Placental pericyte (primary cell): ENCODE data around the gene CLASP2. TPM values are rescaled to one million over a fixed set of nuclear protein-coding genes. Genes with fewer than 3 reads are reported as not detected.

ENCODE experiments used
- small RNA-seq: library from RNA; depleted of rRNA; stranded (forward); fragments of <200 nt; gene quantifications from one replicate; pipeline ENCODE3, GENCODE V24; 2012; ENCODE audit warnings: low replicate concordance
- total RNA-seq: library from RNA; depleted of rRNA; stranded (reverse); fragments of >200 nt; gene quantifications from 2 replicates; pipeline ENCODE4 v1.2.3, GENCODE V29; 2012

Gene CLASP2
- total RNA-seq: 19.0 and 71.0 TPM in 2 replicates

GRCh38 chr3:33717866-33718594 lies at the start of gene CLASP2:
Gene CLASP2 (minus strand): TSS chr3:33718254. CDS start chr3:33718002, 252 bp downstream.

Small RNA genes within 50 kb of the gene (small RNA-seq; reads per million reads assigned to genes)
- gene COX6CP10 (not detected), gene RNA5SP128 (not detected)

Other genes starting within 250 kb of the CLASP2 start
- 101 and 198 TPM in 2 replicates for gene PDCD6IP, start 80.4 kb upstream of the CLASP2 start, total RNA-seq